NOMO-1 treated with dmso at 0.1 percent for 144 hours (cell line): ENCODE measurements around the gene CPE.

Experiments
- DNase-seq: peaks from one replicate; lab custom pipeline; 2025; ENCODE audit not compliant: unreplicated experiment; lab: John Stamatoyannopoulos, UW

The CPE gene

GRCh38 chr4:165505958-165506837 is 127.4 kb downstream of the CPE start:
- DNase-seq = no peak

- no peak for DNase-seq
Observed at GRCh38 chr4:165506849-165507248, 128.0 kb downstream of the CPE start.

DNA sequence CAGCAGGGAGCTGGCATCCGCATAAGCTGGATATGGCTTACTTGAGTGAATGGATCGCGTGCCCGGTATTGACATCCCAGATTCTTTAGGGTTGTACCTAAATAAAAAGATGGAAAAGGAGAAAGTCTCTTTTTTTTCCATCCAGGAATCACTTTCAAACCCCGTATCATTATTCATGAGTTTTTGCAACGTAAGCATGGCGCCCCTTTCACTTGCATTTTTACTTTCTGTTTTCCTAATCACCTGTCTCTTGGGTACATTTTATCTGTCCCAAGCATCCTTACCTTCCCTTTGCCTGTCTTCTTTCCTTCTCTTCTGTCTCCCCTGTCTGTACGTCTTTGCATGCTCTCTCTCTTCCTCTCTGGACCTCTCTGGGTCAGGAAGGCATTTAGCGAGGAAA is 128.6 kb downstream of the CPE start:
- DNase-seq = no peak

GRCh38 chr4:165508372-165509120 is 129.7 kb downstream of the CPE start:
- DNase-seq = no peak

GRCh38 chr4:165512424-165512823 is 133.6 kb downstream of the CPE start:
- DNase-seq = no peak

GRCh38 chr4:165514739-165515138 is 135.9 kb downstream of the CPE start:
- no peak for DNase-seq

DNA sequence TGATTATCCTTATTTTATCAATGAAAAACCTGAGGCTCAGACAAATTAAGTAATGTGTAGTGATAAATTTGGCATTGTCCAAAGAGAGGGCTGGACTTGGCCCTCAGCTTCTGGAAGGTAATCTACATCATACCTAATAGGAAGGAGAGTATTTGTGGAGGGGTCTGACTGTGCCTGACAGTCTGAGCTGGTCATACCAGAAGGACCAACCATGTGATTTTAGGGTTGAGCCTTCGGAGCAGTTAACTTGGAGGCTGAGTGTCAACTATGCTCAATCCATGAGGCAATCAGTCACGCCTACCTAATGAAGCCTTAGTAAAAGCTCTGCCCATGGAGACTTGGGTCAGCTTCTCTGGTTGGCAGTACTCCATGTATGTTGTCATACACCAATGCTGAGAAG is 136.4 kb downstream of the CPE start:
- no peak for DNase-seq

DNA sequence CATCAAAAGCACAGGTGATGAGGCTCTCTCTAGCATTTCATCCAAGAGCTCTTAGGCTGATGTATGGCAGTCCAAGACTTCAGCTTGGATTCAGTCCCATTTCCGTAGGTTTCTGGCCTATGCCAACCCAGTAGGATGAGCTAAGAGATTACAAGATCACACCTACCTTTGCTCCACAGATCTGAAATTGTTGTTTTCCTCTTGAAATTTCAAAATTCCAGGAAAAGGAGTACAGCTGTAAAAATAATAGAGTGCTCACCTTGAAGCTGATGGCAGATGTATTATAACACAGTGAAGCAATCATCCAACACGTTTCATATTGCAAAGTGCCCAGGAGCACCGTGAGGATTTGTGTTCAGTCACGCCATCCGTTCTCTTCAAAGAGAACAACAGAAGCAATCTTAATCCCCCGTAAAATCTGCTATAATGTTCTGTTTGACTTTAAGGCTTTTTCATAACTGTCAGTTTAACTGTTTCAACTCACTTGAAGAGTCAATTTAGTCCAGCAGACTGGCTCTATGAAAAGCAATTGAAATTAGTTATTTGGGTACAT is 137.5 kb downstream of the CPE start:
- no peak for DNase-seq

DNA sequence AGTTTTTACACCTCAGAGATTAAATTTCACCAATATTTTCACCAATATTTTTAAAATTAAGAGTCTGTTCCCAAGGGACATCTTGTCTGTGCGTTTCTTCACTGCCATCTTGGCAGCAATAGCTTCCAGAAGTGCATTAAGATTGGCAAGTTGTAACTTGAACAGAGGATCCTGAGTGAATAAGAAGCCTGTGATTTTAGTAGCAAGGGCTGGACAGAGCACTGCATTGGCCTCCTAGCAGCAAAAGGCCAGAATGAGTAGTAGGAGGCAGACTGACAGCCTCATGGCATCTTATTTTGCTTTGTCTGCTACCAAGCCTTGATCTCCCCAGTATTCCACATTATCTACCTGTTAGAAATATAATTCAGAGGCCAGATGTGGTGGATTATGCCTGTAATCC is 138.4 kb downstream of the CPE start:
- no peak for DNase-seq

- no peak for DNase-seq
Observed at GRCh38 chr4:165518024-165518616, 139.3 kb downstream of the CPE start.

- DNase-seq = no peak
Observed at GRCh38 chr4:165518686-165519085, 139.9 kb downstream of the CPE start.

- no peak for DNase-seq
Observed at GRCh38 chr4:165519591-165519990, 140.8 kb downstream of the CPE start.

DNA sequence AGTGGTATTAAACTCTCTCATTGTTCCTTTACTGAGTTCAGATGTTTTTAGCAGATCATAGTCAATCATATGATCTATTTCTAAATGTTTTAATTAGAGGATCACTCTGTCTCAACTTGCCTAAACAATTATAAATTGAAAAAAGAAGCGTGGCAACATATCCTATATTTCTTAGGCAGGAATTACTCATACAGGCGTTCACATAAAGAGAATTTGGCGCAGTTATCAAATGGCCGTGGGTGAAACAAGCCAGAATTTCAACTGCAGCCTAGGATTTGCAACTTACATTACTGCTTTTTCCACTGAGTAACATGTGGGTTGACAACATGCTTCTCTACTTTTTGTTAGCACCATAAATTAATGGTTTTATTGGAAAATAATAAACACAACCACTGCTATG is 141.3 kb downstream of the CPE start:
- DNase-seq = no peak

- no peak for DNase-seq
Observed at GRCh38 chr4:165522050-165522449, 143.2 kb downstream of the CPE start.

- DNase-seq = no peak
Observed at GRCh38 chr4:165524532-165525190, 145.9 kb downstream of the CPE start.

GRCh38 chr4:165532976-165533375 is 154.2 kb downstream of the CPE start:
- no peak for DNase-seq

GRCh38 chr4:165537028-165537648 is 158.3 kb downstream of the CPE start:
- DNase-seq = no peak

- DNase-seq = no peak
Observed at GRCh38 chr4:165539801-165540200, 161.0 kb downstream of the CPE start.

GRCh38 chr4:165540206-165540830 is 161.5 kb downstream of the CPE start:
- no peak for DNase-seq

- DNase-seq = peak; percentile 27
Observed at GRCh38 chr4:165541851-165542459, 163.1 kb downstream of the CPE start.
